GM21717 (cell line): ENCODE measurements around the gene MTHFD2.
"Not testable (repeated sequence)": the region's sequence is repeated elsewhere in the genome, so short reads cannot be mapped to it uniquely, and the experiment has no call there.

Source experiments
- ATAC-seq: cut with Tn5 transposase; IDR thresholded peaks from one replicate; pipeline ENCODE4 v1.9.1; 2021; ENCODE audit warnings: mild to moderate bottlenecking, moderate library complexity; ENCODE audit not compliant: unreplicated experiment

MTHFD2 gene

GRCh38 chr2:74226648-74227213 is 28.3 kb downstream of the MTHFD2 start:
- no peak for ATAC-seq

GRCh38 chr2:74227646-74228045 is 29.2 kb downstream of the MTHFD2 start:
- ATAC-seq, result no peak

- no peak for ATAC-seq
These were observed 30.4 kb downstream of the MTHFD2 start for GRCh38 chr2:74228772-74229171.

DNA sequence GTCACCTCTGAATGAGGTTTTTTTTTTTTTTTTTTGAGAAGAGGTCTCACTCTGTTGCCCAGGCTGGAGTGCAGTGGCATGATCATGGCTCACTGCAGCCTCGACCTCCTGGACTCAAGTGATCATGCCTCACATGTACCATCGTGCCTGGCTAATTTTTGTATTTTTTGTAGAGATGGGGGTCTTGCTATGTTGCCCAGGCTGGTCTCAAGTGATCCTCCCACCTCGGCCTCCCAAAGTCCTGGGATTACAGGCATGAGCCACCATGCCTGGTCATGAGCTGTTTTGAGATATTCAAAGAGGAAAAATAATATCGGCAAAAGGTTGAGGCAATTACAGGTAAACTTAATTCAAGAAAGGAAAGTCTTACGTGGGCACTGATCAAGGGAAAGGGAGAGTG is 31.4 kb downstream of the MTHFD2 start:
- ATAC-seq, result not testable (repeated sequence)

DNA sequence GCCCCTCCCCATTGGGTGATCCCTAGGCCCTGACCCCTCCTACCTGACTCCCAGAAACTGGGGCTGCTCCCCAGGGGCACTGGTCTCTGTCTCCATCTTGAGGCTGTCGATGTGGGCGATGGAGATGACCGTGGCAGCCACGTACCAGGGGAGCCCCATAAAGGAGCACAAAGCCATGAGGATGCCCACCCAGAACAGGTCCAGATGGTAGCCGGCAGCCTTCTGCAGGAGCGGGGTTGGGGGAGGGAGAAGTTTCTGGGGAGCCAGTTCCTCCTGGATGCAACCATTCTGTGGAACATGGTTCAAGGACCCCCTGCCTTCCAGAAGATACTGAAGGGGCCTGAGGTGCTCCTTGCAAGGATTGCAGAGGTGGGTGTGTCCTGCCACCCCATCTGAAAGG is 34.0 kb downstream of the MTHFD2 start:
- ATAC-seq, result no peak

DNA sequence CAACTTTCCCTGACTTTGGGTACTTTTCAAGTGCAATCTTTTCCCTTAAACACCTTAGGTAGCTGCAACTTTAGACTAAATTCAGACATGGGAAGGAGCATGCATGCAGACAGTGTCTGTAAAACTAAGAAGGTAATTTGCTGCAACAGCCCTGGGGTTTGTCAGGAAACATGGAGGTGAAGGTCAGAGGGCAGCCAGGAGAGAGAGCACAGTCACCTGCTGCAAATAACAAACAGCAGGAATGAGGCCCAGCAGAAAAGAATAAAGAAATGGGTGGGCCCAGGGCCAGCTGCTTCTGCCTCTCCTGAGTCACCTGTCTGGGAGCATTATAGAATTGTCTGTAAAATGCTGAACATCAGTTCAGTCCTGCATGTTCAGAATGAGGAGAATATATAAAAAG is 35.2 kb downstream of the MTHFD2 start:
- no peak for ATAC-seq

DNA sequence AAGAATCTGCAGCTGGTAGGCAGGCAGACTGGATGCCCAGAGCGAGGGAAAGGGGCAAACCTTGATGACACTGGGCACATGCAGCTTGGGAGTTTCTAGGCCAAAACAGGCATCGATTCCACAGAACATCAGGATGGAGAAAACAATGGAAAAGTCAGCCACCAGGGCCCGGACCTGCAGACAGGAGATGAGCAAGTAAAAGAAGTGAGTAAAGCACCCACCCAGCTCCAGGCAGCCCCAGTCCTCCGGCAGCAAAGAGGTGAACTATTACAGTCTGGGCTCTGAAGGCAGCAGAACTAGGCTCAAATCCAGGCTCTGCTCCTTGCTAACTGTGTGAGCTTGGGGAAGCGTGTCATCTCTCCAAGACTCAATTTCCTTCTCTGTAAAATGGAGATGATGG is 36.6 kb downstream of the MTHFD2 start:
- no peak for ATAC-seq

DNA sequence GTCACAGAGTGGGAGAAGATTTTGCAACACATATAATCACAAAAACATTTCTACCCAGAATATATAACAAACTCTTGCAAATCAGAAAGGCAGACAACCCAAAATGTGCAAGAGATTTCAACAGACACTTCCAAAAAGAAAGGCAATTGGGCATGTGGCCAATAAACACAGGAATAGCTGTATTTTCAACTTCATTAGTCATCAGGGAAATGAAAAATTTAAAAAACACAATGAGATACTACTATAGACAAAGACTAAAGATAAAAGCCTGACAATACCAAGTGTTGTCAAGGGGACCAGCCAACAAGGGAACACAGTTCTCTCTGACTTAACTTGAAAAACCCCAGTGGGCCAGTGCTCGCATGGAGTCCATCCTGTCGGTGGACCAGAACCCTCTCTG is 40.5 kb downstream of the MTHFD2 start:
- no peak for ATAC-seq

DNA sequence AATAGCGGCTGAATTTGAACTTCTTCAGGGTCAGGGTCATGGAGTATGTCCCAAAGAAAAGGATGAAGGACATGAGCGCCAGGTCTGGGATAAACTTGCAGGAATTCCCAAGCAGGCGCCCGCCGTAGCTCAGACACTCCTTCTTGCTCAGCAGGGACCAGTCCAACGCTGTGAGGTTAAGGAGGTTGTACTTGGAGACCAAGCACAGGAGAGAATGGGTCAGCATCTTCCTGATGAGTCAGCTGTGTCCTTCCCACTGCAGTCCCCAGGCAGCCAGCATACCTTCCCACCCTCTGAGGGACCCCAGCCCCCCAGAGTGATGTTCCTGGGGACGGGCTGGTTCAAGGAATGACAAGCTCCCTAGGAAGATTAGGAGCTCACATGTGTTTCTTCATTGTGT is 40.9 kb downstream of the MTHFD2 start:
- ATAC-seq, result no peak

- ATAC-seq, result no peak
These were observed 44.1 kb downstream of the MTHFD2 start for GRCh38 chr2:74242354-74243071.

- no peak for ATAC-seq
These were observed 45.9 kb downstream of the MTHFD2 start for GRCh38 chr2:74244286-74244685.

- ATAC-seq, result no peak
These were observed 48.2 kb downstream of the MTHFD2 start for GRCh38 chr2:74246496-74247195.

DNA sequence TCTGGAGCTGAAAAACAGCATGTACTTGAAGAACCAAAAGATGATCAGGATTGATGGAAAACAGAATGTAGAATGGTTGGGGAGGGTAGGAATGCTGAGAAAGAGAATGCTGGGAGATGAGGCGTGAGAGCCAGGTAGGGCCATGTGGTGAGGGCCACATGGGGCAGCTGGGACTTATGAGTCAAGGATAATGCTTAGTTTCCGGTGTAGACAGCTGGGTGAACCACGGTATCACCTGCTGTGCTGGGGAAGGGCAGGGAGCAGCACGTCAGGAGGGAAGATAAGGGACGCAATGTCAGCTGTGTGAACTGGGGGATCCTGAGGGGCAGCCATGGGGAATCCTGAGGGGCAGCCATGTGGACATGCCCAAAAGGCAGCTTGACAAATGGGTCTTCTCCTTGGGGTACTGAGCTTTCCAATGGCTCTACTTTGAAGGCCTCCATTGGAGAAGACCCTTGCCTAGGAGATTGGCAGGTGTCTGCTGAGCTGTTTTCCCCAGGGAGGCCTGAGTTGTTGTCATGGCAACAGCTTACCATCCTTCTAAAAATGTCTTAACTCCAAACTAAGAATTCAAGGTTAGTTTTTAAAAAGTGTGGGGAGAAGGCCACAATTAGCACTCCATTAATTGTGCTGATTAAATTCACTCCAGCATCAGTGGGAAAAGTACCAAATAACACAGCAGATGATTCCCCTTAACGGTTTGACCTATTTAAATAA is 51.1 kb downstream of the MTHFD2 start:
- no peak for ATAC-seq

DNA sequence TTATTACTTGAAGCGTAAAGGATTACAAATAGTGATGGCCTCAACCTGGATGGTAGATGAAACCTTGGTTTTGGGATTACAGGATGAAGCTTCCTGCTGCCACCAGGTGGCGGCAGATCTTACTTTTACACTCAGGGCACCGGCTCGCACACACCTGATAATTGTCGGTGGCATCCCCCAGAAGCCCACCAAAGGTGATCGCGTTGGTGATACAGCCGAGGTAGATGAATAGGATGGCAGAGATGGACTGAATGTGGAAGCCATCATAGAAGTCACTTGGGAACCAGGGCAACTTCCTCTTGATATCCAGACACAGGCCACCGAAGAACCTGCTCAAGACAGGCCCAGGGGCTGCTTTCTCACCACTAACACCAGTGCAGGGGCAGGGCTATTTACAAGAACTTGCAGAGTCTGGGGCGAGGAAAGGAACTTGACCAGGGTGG is 51.8 kb downstream of the MTHFD2 start:
- ATAC-seq, result no peak

GRCh38 chr2:74252036-74252435 is 53.6 kb downstream of the MTHFD2 start:
- ATAC-seq, result no peak

- no peak for ATAC-seq
These were observed 54.4 kb downstream of the MTHFD2 start for GRCh38 chr2:74252862-74253261.

GRCh38 chr2:74253306-74253970 is 55.0 kb downstream of the MTHFD2 start:
- no peak for ATAC-seq

- no peak for ATAC-seq
These were observed 55.5 kb downstream of the MTHFD2 start for GRCh38 chr2:74253971-74254310.

DNA sequence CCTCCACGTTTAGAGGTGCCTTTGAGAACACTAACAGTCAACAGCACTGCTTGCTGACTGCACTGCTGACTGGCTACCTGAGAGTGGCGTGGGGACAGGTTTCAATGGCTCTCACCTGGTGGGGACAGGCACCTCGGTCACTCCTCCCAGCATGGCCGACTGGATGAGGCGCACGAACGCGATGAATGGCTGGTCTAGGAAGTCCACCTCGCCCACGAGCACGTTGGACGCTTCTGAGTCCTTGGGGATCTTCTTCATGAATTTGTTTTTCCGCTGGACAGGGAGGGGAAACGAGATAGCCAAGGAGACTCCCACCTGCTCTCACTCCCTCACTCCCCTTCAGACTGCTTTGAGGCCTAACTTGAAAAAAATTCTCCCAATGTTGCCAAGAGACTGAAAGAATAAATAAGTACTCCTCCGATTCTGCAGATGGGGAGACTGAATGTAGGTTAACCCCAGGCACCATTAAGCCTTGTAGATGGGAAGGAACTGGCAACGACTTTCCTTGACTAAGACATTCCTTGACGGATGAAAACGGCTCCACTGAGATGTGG is 57.3 kb downstream of the MTHFD2 start:
- no peak for ATAC-seq

GRCh38 chr2:74259191-74259590 is 60.8 kb downstream of the MTHFD2 start:
- ATAC-seq, result no peak

DNA sequence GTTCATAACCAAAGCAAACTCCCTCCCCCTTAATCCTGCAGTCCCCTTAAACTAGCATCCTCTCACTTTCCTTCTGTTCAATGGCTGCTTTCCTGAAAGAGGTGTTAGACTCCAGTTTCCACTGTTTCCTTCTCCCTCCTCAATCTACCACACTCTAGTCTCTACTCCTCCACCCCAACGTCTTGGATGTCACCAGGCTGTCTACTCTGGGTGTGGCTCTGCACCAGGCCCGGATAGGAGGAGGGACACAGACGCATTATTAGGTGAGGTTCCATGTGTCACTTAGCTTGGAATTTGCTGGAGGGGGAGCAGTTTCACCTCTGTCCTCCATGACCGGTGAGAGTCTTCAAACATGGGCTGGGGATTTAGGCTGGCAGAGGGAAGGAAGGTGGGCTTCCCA is 61.3 kb downstream of the MTHFD2 start:
- no peak for ATAC-seq
